K562 (cell line): ENCODE results near the gene ANKRD27. TPM values are rescaled to one million over a fixed set of nuclear protein-coding genes. Genes with fewer than 3 reads are reported as not detected.

Source experiments
- ATAC-seq: fragments of 200-7000 bp; cut with Tn5 transposase; 3 replicates; pipeline ENCODE4 v1.9.1; 2020; ENCODE audit warnings: moderate library complexity
- BruUV-seq: library from RNA; stranded (reverse); fragments of 400-500 nt; replicated peaks from 2 replicates; lab custom pipeline; 2021; lab: Mats Ljungman, UMichigan
- CTCF ChIA-PET: fragments of 300-600 bp; formaldehyde crosslinking; extraction: SDS; loops from one replicate; lab custom pipeline; 2021; ENCODE audit warnings: low intra/inter-chr PET ratio; lab: Yijun Ruan, JAX
- POLR2A ChIA-PET: fragments of 300-600, 350-650 bp; sonication (Branson Sonifier 250); formaldehyde crosslinking; extraction: SDS; loops from one replicate; lab custom pipeline; 2021; ENCODE audit warnings: antibody characterized with exemption, inconsistent platforms; lab: Yijun Ruan, JAX
- DNase-seq, 4 experiments: peaks; one replicate each; pipeline versions ENCODE4 v3.0.0 to v3.0.0-alpha.2; 2011 to 2018; ENCODE audit warnings: low spot score in 3 of 4, mixed read lengths in 3 of 4; ENCODE audit errors: extremely low read depth in 1 of 4
- FAIRE-seq: peaks from 2 replicates; lab custom pipeline; 2011; peaks lifted over from hg19 to GRCh38; lab: Jason Lieb, UNC
- H2AFZ ChIP-seq: 2 replicates; pipeline ENCODE4 v1.6.0; 2011; ENCODE audit warnings: low read depth, low read length, control low read depth, inconsistent platforms
- H3K27ac ChIP-seq: fragments of 200-600 bp; 3 replicates; pipeline ENCODE4 v1.8.0; 2011; ENCODE audit warnings: low read depth, mild to moderate bottlenecking, control low read depth, inconsistent platforms, low read length, moderate library complexity, mixed read lengths; ENCODE audit errors: extremely low read depth
- H3K27me3 ChIP-seq, 2 experiments: fragments of 300-600 bp in 1 of 2; 2 replicates in 1 of 2; 3 replicates in 1 of 2; pipeline versions ENCODE4 v1.6.0 to v1.8.0; 2011; ENCODE audit warnings: inconsistent platforms in 2 of 2, low read length in 2 of 2, mild to moderate bottlenecking in 1 of 2, mixed read lengths in 1 of 2, moderate library complexity in 1 of 2; ENCODE audit not compliant: control insufficient read depth in 2 of 2, insufficient read depth in 2 of 2
- H3K36me3 ChIP-seq: fragments of 300-600 bp; 3 replicates; pipeline ENCODE4 v1.8.0; 2011; ENCODE audit warnings: mild to moderate bottlenecking, low read length, inconsistent platforms; ENCODE audit not compliant: control insufficient read depth, insufficient read depth
- H3K4me1 ChIP-seq, 2 experiments: fragments of 200-600 bp in 1 of 2; replicated peaks in 1 of 2; 2 replicates in 1 of 2; 3 replicates in 1 of 2; pipeline versions ENCODE4 v1.5.1 to v1.8.0; 2011; ENCODE audit warnings: inconsistent platforms in 2 of 2, low read length in 2 of 2, mild to moderate bottlenecking in 1 of 2, mixed read lengths in 1 of 2, moderate library complexity in 1 of 2; ENCODE audit not compliant: control insufficient read depth in 2 of 2, insufficient read depth in 2 of 2
- H3K4me2 ChIP-seq: 2 replicates; pipeline ENCODE4 v1.6.1; 2011; ENCODE audit warnings: low read length, control low read depth, inconsistent platforms, mixed read lengths; ENCODE audit not compliant: insufficient read depth
- H3K4me3 ChIP-seq: fragments of 200-600 bp; sonication (generic), shearing (Covaris generic); 2 replicates; pipeline ENCODE4 v1.5.1; 2016; ENCODE audit warnings: control low read depth, inconsistent platforms
- H3K79me2 ChIP-seq: fragments of 200-600 bp; 3 replicates; pipeline ENCODE4 v1.8.0; 2011; ENCODE audit warnings: low read length, inconsistent platforms; ENCODE audit not compliant: control insufficient read depth, insufficient read depth
- H3K9ac ChIP-seq, 2 experiments: 2 replicates each; pipeline versions ENCODE4 v1.6.0 to v1.6.1; 2011; ENCODE audit warnings: low read depth in 2 of 2, low read length in 2 of 2, control low read depth in 1 of 2, inconsistent platforms in 1 of 2, mild to moderate bottlenecking in 1 of 2, mixed read lengths in 1 of 2; ENCODE audit not compliant: insufficient read depth in 1 of 2
- H3K9me1 ChIP-seq: one replicate; pipeline ENCODE4 v1.6.0; 2011; ENCODE audit warnings: inconsistent platforms, mild to moderate bottlenecking, low read length, moderate library complexity; ENCODE audit not compliant: control insufficient read depth, insufficient read depth
- H3K9me3 ChIP-seq: replicated peaks from 2 replicates; pipeline ENCODE4 v1.5.1; 2011; ENCODE audit warnings: low read depth, low read length, inconsistent platforms; ENCODE audit not compliant: control insufficient read depth, insufficient read depth
- H4K20me1 ChIP-seq: replicated peaks from 2 replicates; pipeline ENCODE4 v1.6.1; 2011; ENCODE audit warnings: low read length, inconsistent platforms, mixed read lengths; ENCODE audit not compliant: control insufficient read depth, insufficient read depth
- ADNP ChIP-seq: fragments of 200-800 bp; sonication (Bioruptor generic); IDR thresholded peaks from 2 replicates; pipeline ENCODE4 v1.6.1; 2016; ENCODE audit warnings: missing genetic modification characterization, missing compliant biosample characterization
- CHD1 ChIP-seq: fragments of 200-600 bp; sonication (generic); IDR thresholded peaks from one replicate; pipeline ENCODE4 v1.6.1; 2012; ENCODE audit warnings: mild to moderate bottlenecking, moderate library complexity, low read length, inconsistent platforms
- KAT7 ChIP-seq: sonication (generic); formaldehyde crosslinking; IDR thresholded peaks from 2 replicates; pipeline ENCODE4 v1.8.0; 2022; ENCODE audit warnings: missing genetic modification reagents, mild to moderate bottlenecking, borderline replicate concordance
- NR2C2 ChIP-seq, 2 experiments: fragments of 200-800 bp in 1 of 2; sonication (Bioruptor generic) in 1 of 2; sonication (generic) in 1 of 2; formaldehyde crosslinking in 1 of 2; IDR thresholded peaks; 2 replicates each; pipeline versions ENCODE4 v1.6.1 to v1.8.0; 2016 to 2022; ENCODE audit warnings: mild to moderate bottlenecking in 1 of 2, missing compliant biosample characterization in 1 of 2, missing genetic modification characterization in 1 of 2, missing genetic modification reagents in 1 of 2
- TAF1 ChIP-seq: IDR thresholded peaks from 2 replicates; pipeline ENCODE4 v1.6.1; 2011; ENCODE audit warnings: mild to moderate bottlenecking, low read length, moderate library complexity; ENCODE audit not compliant: insufficient read depth, control insufficient read depth, severe bottlenecking; ENCODE audit errors: extremely low read depth
- TSHZ1 ChIP-seq: fragments of 250-450 bp; sonication (Bioruptor Pico); IDR thresholded peaks from 2 replicates; pipeline ENCODE4 v1.4.0; 2020; ENCODE audit warnings: mild to moderate bottlenecking, moderate library complexity
- ZNF282 ChIP-seq: sonication (generic); formaldehyde crosslinking; IDR thresholded peaks from 2 replicates; pipeline ENCODE4 v1.8.1; 2023; ENCODE audit warnings: missing genetic modification reagents
- WGBS: fragments of 100-300 bp; shearing (Covaris generic); methylation state at CpG from one replicate; pipeline ENCODE4 v1.1.6; 2016; ENCODE audit warnings: low coverage, mixed read lengths; ENCODE audit not compliant: insufficient coverage; ENCODE audit errors: missing lambda C conversion rate; 5-methylcytosine and 5-hydroxymethylcytosine counted together
- in situ Hi-C: fragments of 300-500 bp; cut with MboI; formaldehyde crosslinking; loops from 4 replicates; pipeline ENCODE4 v1.15.0; 2018; ENCODE audit warnings: inconsistent platforms, mixed read lengths
- intact Hi-C: fragments of 100-400 bp; cut with micrococcal nuclease; formaldehyde crosslinking; loops from 2 replicates; pipeline ENCODE4 v1.14.2; 2022
- polyA plus RNA-seq, 8 experiments: library from polyadenylated mRNA; depleted of rRNA in 4 of 8; stranded (reverse) in 5 of 8; unstranded in 3 of 8; fragments of >200 nt; fragmentation: Nextera tagmentation in 2 of 8; fragmentation: Illumina TruSeq in 1 of 8; extraction: Ambion mirVana in 2 of 8; extraction: Trizol in 1 of 8; gene quantifications; 2 replicates each; pipeline versions ENCODE4 v1.2.1 to v1.2.3, GENCODE V29; 2011 to 2014; ENCODE audit warnings: inconsistent platforms in 1 of 8, missing spikeins in 1 of 8
- total RNA-seq, 7 experiments: library from RNA; depleted of rRNA in 6 of 7; stranded (reverse); fragments of >200 nt in 6 of 7; fragmentation: Illumina TruSeq in 2 of 7; extraction: Trizol in 2 of 7; gene quantifications; 2 replicates each; pipeline versions ENCODE4 v1.2.1 to v1.2.3, GENCODE V29; 2011 to 2021; ENCODE audit warnings: low replicate concordance in 1 of 7
- TF ChIP-seq, protein P1 (sequence below): sonication (generic); formaldehyde crosslinking; IDR thresholded peaks from 2 replicates; pipeline ENCODE4 v1.8.1; 2023; ENCODE audit warnings: missing genetic modification reagents, mild to moderate bottlenecking, borderline replicate concordance

Gene ANKRD27
- total and polyA plus RNA-seq, 9 of the 15 experiments (the other 6 are each of a cell fraction or from before 2014, with no cell fraction given): 5.3 to 71.3 (median 54.2) TPM

GRCh38 chr19:32691952-32692726 is 17.2 kb upstream of the ANKRD27 start (continued):
- peak; percentile 53; the same call in 1 of the 2 replicates for TF ChIP-seq ZNF282
- TF ChIP-seq NR2C2 (CRISPR knock-in tag; IDR thresholded peaks at IDR 0.05): peak; percentile 40; the same call in 1 of the 2 replicates
- TF ChIP-seq NR2C2 (tag; IDR thresholded peaks at IDR 0.05): peak; percentile 49; the same call in 1 of the 2 replicates
- peak; percentile 2 for TF ChIP-seq TAF1
- TF ChIP-seq CHD1: peak; percentile 43
- 0 out of 2 replicates have a peak, but pooled peaks have one; percentile 51 for TF ChIP-seq KAT7 (CRISPR knock-in tag)

GRCh38 chr19:32691291-32691951 is 16.4 kb upstream of the ANKRD27 start, which contains the start of gene NUDT19:
TSS of gene NUDT19 (plus strand) at chr19:32691821. CDS start at chr19:32691961, 140 bp downstream.
- in situ Hi-C loops (no loop called here), intact Hi-C loops (loop anchor here (10.0 kb wide), 1 partner anchor 283 kb away; the partner anchor contains the start of genes CEP89 and FAAP24)
- peak within 1 kb of the TSS; percentile 73 for H3K4me3 ChIP-seq
- FAIRE-seq: no peak
- peaks cover 26% of the 10 kb centered on the region; the same call in 2 of the 3 replicates for H3K36me3 ChIP-seq
- H3K27me3 ChIP-seq: no peaks in the 10 kb centered on the region
- H3K9me3 ChIP-seq: peaks cover 20% of the 10 kb centered on the region
- peaks cover 72% of the 10 kb centered on the region for H3K79me2 ChIP-seq
- no peaks in the 10 kb centered on the region for H3K9me1 ChIP-seq
- no TSS peak for BruUV-seq
- peaks cover 22 to 35% of the 10 kb centered on the region in 2 experiments; a peak in 4 of 5 replicates for H3K4me1 ChIP-seq
- ChIA-PET CTCF (no interaction called here), POLR2A (interaction anchor here (0.6 to 1.2 kb wide), 14 partner anchors 9 to 673 kb away, joined by 3 to 11 read pairs (median 3); partner anchors contain the start of genes ANKRD27, RGS9BP and ZNF507)
- H3K27ac ChIP-seq: peak within 1 kb of the TSS; percentile 86
- peak; percentile 88 for ATAC-seq
- WGBS: 2% methylated on average over 26 of the region's 32 CpGs
- H2AFZ ChIP-seq: peak within 1 kb of the TSS; percentile 88
- H3K9ac ChIP-seq: peak within 1 kb of the TSS; percentile 89 to 100
- peak; percentile 79 to 90 (median 82) for DNase-seq
- H3K4me2 ChIP-seq: peak within 1 kb of the TSS; percentile 96
- no peaks in the 10 kb centered on the region for H4K20me1 ChIP-seq
- no peak for TF ChIP-seq ADNP (tag)
- TF ChIP-seq, protein P1, sequence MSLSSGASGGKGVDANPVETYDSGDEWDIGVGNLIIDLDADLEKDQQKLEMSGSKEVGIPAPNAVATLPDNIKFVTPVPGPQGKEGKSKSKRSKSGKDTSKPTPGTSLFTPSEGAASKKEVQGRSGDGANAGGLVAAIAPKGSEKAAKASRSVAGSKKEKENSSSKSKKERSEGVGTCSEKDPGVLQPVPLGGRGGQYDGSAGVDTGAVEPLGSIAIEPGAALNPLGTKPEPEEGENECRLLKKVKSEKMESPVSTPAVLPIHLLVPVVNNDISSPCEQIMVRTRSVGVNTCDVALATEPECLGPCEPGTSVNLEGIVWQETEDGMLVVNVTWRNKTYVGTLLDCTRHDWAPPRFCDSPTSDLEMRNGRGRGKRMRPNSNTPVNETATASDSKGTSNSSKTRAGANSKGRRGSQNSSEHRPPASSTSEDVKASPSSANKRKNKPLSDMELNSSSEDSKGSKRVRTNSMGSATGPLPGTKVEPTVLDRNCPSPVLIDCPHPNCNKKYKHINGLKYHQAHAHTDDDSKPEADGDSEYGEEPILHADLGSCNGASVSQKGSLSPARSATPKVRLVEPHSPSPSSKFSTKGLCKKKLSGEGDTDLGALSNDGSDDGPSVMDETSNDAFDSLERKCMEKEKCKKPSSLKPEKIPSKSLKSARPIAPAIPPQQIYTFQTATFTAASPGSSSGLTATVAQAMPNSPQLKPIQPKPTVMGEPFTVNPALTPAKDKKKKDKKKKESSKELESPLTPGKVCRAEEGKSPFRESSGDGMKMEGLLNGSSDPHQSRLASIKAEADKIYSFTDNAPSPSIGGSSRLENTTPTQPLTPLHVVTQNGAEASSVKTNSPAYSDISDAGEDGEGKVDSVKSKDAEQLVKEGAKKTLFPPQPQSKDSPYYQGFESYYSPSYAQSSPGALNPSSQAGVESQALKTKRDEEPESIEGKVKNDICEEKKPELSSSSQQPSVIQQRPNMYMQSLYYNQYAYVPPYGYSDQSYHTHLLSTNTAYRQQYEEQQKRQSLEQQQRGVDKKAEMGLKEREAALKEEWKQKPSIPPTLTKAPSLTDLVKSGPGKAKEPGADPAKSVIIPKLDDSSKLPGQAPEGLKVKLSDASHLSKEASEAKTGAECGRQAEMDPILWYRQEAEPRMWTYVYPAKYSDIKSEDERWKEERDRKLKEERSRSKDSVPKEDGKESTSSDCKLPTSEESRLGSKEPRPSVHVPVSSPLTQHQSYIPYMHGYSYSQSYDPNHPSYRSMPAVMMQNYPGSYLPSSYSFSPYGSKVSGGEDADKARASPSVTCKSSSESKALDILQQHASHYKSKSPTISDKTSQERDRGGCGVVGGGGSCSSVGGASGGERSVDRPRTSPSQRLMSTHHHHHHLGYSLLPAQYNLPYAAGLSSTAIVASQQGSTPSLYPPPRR: no peak
- TF ChIP-seq TSHZ1 (CRISPR knock-in tag): no peak
